ENCODE measurements around the gene RPUSD1.

The RPUSD1 gene

GRCh38 chr16:799111-799947 is 11.1 kb upstream of the RPUSD1 start:
- Histone ChIP-seq H3K9me3 (ENCODE audit: severe bottlenecking) (no peaks in the 10 kb centered on the region), H3K36me3 (peaks cover 19% of the 10 kb centered on the region), H3K4me3 (ENCODE audit: low read depth, low read length) (no peak overlapping the region), H3K27me3 (ENCODE audit: insufficient read depth, low read depth, severe bottlenecking) (no peaks in the 10 kb centered on the region), H3K27ac (no peak overlapping the region)
- no peak for DNase-seq
- no peak for TF ChIP-seq CTCF (IDR thresholded peaks at IDR 0.05; ENCODE audit: low read depth, low read length)

- Histone ChIP-seq H3K27ac (no peak overlapping the region), H3K36me3 (peaks cover 24% of the 10 kb centered on the region), H3K9me3 (ENCODE audit: severe bottlenecking) (no peaks in the 10 kb centered on the region), H3K27me3 (ENCODE audit: insufficient read depth, low read depth, severe bottlenecking) (no peaks in the 10 kb centered on the region), H3K4me3 (ENCODE audit: low read depth, low read length) (no peak overlapping the region)
- DNase-seq, result no peak
- TF ChIP-seq CTCF (IDR thresholded peaks at IDR 0.05; ENCODE audit: low read depth, low read length), result no peak
Observed at GRCh38 chr16:798666-799065, 10.5 kb upstream of the RPUSD1 start.

- Histone ChIP-seq H3K9me3 (ENCODE audit: severe bottlenecking) (no peaks in the 10 kb centered on the region), H3K27ac (no peak overlapping the region), H3K4me3 (ENCODE audit: low read depth, low read length) (no peak overlapping the region), H3K36me3 (peaks cover 34% of the 10 kb centered on the region), H3K27me3 (ENCODE audit: insufficient read depth, low read depth, severe bottlenecking) (no peaks in the 10 kb centered on the region)
- TF ChIP-seq CTCF (IDR thresholded peaks at IDR 0.05; ENCODE audit: low read depth, low read length), result no peak
- DNase-seq, result no peak
Observed at GRCh38 chr16:797686-798085, 9.5 kb upstream of the RPUSD1 start.

- H3K9me3 ChIP-seq (ENCODE audit: severe bottlenecking), result no peaks in the 10 kb centered on the region
- no peak for TF ChIP-seq CTCF (IDR thresholded peaks at IDR 0.05; ENCODE audit: low read depth, low read length)
- H3K4me3 ChIP-seq (ENCODE audit: low read depth, low read length), result no peak overlapping the region
- no peaks in the 10 kb centered on the region for H3K27me3 ChIP-seq (ENCODE audit: insufficient read depth, low read depth, severe bottlenecking)
- peak; percentile 59 for DNase-seq
- peaks cover 40% of the 10 kb centered on the region for H3K36me3 ChIP-seq
- H3K27ac ChIP-seq, result no peak overlapping the region
Observed at GRCh38 chr16:797120-797420, 8.9 kb upstream of the RPUSD1 start.

- Histone ChIP-seq H3K27ac (no peak overlapping the region), H3K9me3 (ENCODE audit: severe bottlenecking) (no peaks in the 10 kb centered on the region), H3K4me3 (ENCODE audit: low read depth, low read length) (no peak overlapping the region), H3K27me3 (ENCODE audit: insufficient read depth, low read depth, severe bottlenecking) (no peaks in the 10 kb centered on the region), H3K36me3 (peaks cover 46% of the 10 kb centered on the region)
- TF ChIP-seq CTCF (IDR thresholded peaks at IDR 0.05; ENCODE audit: low read depth, low read length), result no peak
- DNase-seq, result no peak
Observed at GRCh38 chr16:796296-797119, 8.3 kb upstream of the RPUSD1 start.

All from WERI-Rb-1 (cell line).